ENCODE results near the gene TNIP2.
A peak's percentile ranks its signal among the peaks of the same experiment; 100 is the strongest.

GRCh38 chr4:2761035-2761923 lies 5.1 kb upstream of the TNIP2 start:
- peak in 2 of 6 experiments; percentile 13 to 21 for TF ChIP-seq CTCF (IDR thresholded peaks at IDR 0.05)
- TF ChIP-seq POLR2AphosphoS5 (IDR thresholded peaks at IDR 0.05) = no peak
- no peak for TF ChIP-seq POLR2A (IDR thresholded peaks at IDR 0.05)
- no peak for TF ChIP-seq EP300 (IDR thresholded peaks at IDR 0.05)

Data from upper lobe of left lung (tissue), 4 donors.